HL-60 (cell line): ENCODE results near the gene ZFAND3.

Experiments
- DNase-seq, 2 experiments: peaks; one replicate each; pipeline ENCODE4 v3.0.0-alpha.2; 2010 to 2020; ENCODE audit warnings: low read depth in 1 of 2, low spot score in 1 of 2
- H3K27ac ChIP-seq: fragments of 250-450 bp; sonication (Bioruptor Pico); replicated peaks from 2 replicates; pipeline ENCODE4 v1.5.1; 2020; ENCODE audit warnings: mild to moderate bottlenecking, moderate library complexity
- H3K27me3 ChIP-seq: fragments of 250-450 bp; sonication (Bioruptor Pico); 2 replicates; pipeline ENCODE4 v1.5.1; 2021; ENCODE audit warnings: mild to moderate bottlenecking, moderate library complexity; ENCODE audit not compliant: insufficient read depth, poor library complexity, severe bottlenecking
- H3K4me3 ChIP-seq: replicated peaks from 2 replicates; pipeline ENCODE4 v1.5.1; 2011; ENCODE audit warnings: mild to moderate bottlenecking, control low read depth, low read length; ENCODE audit not compliant: insufficient read depth
- GABPA ChIP-seq: IDR thresholded peaks from 2 replicates; pipeline ENCODE4 v1.6.1; 2012; ENCODE audit warnings: low read depth
- POLR2AphosphoS5 ChIP-seq: IDR thresholded peaks from 2 replicates; pipeline ENCODE4 v1.6.1; 2012; ENCODE audit warnings: low read depth
- SPI1 ChIP-seq: IDR thresholded peaks from 2 replicates; pipeline ENCODE4 v1.6.1; 2012; ENCODE audit warnings: low read depth, mild to moderate bottlenecking, borderline replicate concordance
- TF ChIP-seq, protein P1 (sequence below): IDR thresholded peaks from one replicate; pipeline ENCODE4 v1.5.1; 2011; ENCODE audit warnings: low read length, control low read depth, inconsistent platforms; ENCODE audit not compliant: insufficient read depth
- TF ChIP-seq, protein P2 (sequence below): IDR thresholded peaks from 2 replicates; pipeline ENCODE4 v1.6.1; 2012; ENCODE audit warnings: low read depth; ENCODE audit not compliant: insufficient replicate concordance

ZFAND3 gene

DNA sequence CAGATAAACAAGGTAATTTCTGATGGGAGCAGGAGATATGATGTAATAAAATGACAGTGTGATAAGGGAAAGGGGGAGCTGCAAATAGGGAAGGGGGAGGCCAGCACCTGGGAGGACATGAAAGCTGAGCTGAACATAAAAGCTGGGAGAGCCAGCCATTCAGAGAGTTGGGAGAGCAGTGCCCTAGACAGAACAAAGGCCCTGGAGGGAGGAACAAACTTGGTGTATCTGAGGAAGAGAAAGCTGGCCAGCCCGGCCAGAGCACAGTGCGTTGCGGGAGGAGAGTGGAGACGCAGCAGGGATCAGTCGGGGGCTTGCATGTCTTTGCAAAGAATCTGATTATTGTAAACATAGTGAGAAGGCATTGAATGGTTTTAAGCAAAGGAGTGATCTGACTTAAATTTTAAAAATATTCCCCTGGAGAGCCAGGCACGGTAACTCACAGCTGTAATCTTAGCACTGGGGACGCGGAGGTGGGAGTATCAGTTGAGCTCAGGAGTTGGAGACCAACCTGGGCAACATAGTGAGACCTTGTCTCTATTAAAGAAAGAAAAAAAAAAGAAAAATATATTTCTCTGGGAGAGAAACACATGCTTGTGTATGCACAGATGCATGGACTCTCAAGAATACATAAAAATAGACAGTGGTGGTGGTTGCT, 318.2 kb downstream of the ZFAND3 start:
- Histone ChIP-seq H3K27ac (no peak overlapping the region), H3K4me3 (no peak overlapping the region), H3K27me3 (no peaks in the 10 kb centered on the region)

DNA sequence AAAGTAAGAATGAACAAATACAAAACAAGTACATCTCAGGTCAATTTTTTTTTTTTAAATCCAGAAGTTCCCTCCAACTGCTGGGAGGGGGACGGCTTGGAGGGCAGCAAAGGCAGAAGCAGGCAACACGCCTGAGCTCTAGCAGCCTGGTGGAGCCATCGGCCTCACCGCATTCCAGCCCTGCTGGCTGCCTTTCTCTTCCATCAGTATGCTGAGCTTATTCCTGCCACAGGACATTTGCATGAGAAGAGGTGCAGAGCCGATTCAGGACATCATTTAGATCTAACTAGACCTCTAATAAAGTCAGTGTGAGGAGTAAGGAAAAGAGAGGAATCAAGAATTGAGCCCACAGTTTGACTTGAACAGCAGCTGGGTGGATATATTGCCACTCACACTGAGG, 318.8 kb downstream of the ZFAND3 start:
- Histone ChIP-seq H3K27me3 (no peaks in the 10 kb centered on the region), H3K4me3 (no peak overlapping the region), H3K27ac (no peak overlapping the region)
- TF ChIP-seq SPI1 = no peak
- TF ChIP-seq, protein P1, sequence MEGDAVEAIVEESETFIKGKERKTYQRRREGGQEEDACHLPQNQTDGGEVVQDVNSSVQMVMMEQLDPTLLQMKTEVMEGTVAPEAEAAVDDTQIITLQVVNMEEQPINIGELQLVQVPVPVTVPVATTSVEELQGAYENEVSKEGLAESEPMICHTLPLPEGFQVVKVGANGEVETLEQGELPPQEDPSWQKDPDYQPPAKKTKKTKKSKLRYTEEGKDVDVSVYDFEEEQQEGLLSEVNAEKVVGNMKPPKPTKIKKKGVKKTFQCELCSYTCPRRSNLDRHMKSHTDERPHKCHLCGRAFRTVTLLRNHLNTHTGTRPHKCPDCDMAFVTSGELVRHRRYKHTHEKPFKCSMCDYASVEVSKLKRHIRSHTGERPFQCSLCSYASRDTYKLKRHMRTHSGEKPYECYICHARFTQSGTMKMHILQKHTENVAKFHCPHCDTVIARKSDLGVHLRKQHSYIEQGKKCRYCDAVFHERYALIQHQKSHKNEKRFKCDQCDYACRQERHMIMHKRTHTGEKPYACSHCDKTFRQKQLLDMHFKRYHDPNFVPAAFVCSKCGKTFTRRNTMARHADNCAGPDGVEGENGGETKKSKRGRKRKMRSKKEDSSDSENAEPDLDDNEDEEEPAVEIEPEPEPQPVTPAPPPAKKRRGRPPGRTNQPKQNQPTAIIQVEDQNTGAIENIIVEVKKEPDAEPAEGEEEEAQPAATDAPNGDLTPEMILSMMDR = no peak
- TF ChIP-seq POLR2AphosphoS5 = no peak
- TF ChIP-seq, protein P2, sequence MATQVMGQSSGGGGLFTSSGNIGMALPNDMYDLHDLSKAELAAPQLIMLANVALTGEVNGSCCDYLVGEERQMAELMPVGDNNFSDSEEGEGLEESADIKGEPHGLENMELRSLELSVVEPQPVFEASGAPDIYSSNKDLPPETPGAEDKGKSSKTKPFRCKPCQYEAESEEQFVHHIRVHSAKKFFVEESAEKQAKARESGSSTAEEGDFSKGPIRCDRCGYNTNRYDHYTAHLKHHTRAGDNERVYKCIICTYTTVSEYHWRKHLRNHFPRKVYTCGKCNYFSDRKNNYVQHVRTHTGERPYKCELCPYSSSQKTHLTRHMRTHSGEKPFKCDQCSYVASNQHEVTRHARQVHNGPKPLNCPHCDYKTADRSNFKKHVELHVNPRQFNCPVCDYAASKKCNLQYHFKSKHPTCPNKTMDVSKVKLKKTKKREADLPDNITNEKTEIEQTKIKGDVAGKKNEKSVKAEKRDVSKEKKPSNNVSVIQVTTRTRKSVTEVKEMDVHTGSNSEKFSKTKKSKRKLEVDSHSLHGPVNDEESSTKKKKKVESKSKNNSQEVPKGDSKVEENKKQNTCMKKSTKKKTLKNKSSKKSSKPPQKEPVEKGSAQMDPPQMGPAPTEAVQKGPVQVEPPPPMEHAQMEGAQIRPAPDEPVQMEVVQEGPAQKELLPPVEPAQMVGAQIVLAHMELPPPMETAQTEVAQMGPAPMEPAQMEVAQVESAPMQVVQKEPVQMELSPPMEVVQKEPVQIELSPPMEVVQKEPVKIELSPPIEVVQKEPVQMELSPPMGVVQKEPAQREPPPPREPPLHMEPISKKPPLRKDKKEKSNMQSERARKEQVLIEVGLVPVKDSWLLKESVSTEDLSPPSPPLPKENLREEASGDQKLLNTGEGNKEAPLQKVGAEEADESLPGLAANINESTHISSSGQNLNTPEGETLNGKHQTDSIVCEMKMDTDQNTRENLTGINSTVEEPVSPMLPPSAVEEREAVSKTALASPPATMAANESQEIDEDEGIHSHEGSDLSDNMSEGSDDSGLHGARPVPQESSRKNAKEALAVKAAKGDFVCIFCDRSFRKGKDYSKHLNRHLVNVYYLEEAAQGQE = no peak
- no peak for TF ChIP-seq GABPA
- no peak for DNase-seq

More for the DNA sequence above, 318.2 kb downstream of the ZFAND3 start:
- no peak for DNase-seq
- TF ChIP-seq SPI1 (no peak), POLR2AphosphoS5 (no peak), GABPA (no peak)
- TF ChIP-seq, protein P2 = no peak
- TF ChIP-seq, protein P1 = no peak

DNA sequence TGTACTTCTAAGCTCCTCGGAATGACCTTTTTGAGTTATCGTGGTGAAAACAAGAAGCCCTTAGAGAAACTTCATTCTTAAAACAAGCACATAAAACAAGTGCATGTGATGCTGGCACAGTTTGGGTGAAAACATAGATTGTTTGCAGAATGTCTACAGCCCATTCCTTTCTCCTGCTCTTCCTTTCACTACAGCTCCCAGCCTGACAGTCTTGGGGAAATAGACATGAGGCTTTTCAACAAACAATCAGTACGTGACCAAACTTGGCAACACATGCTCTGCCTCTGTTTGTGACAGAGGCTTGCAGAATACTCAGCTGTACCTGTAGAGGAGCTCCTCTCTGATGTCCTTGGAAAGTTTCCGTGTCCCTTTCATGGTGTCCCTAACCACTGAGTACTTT, 321.6 kb downstream of the ZFAND3 start:
- no peak for DNase-seq
- Histone ChIP-seq H3K27ac (no peak overlapping the region), H3K4me3 (no peak overlapping the region), H3K27me3 (no peaks in the 10 kb centered on the region)
- TF ChIP-seq, protein P1 = no peak
- TF ChIP-seq GABPA (no peak), SPI1 (no peak), POLR2AphosphoS5 (no peak)
- TF ChIP-seq, protein P2 = no peak
